Right cardiac atrium (tissue), 5 donors: Measurements from ENCODE around the gene TSSK3. TPM values are rescaled to one million over a fixed set of nuclear protein-coding genes. Genes with fewer than 3 reads are reported as not detected.

Source experiments
- ATAC-seq, 2 donors: fragments of 200-7000 bp; cut with Tn5 transposase; one replicate each; pipeline versions ENCODE4 v1.8.0 to v1.9.1; 2020; ENCODE audit warnings: moderate library complexity in 2 of 2, mild to moderate bottlenecking in 1 of 2
- DNase-seq, 3 donors: peaks; one replicate each; pipeline ENCODE4 v3.0.0-alpha.2; 2020
- H3K27ac ChIP-seq: one replicate; pipeline ENCODE4 v1.5.1; 2013; ENCODE audit warnings: mild to moderate bottlenecking, low read length, control low read depth, moderate library complexity
- H3K27me3 ChIP-seq: one replicate; pipeline ENCODE4 v1.6.1; 2013; ENCODE audit not compliant: control insufficient read depth, insufficient read depth
- H3K4me1 ChIP-seq: one replicate; pipeline ENCODE4 v1.6.1; 2013; ENCODE audit warnings: low read length; ENCODE audit not compliant: control insufficient read depth, insufficient read depth
- H3K4me3 ChIP-seq: one replicate; pipeline ENCODE4 v1.5.1; 2013; ENCODE audit warnings: low read length, control low read depth
- H3K9me3 ChIP-seq: one replicate; pipeline ENCODE4 v1.6.1; 2013; ENCODE audit warnings: low read length; ENCODE audit not compliant: control insufficient read depth
- WGBS: extraction: QIAGEN DNeasy Blood & Tissue Kit; methylation state at CpG from one replicate; pipeline ENCODE4 v1.1.7; 2013; 5-methylcytosine and 5-hydroxymethylcytosine counted together
- intact Hi-C, 4 donors: fragments of 100-400 bp; cut with DNase I; formaldehyde crosslinking; loops; one replicate each; pipeline versions ENCODE4 v1.11.0 to v1.14.0; 2022 to 2023
- long read RNA-seq, 4 donors: library from polyadenylated mRNA; unstranded; transcript quantifications; one replicate each; pipeline ENCODE4 v2.0.0, GENCODE V29; 2020 to 2021
- polyA plus RNA-seq: library from polyadenylated mRNA; stranded (reverse); fragments of 200-250 nt; gene quantifications from one replicate; pipeline ENCODE4 v1.2.3, GENCODE V29; 2013
- total RNA-seq, 4 donors: library from RNA; stranded (reverse); fragmentation: NEBNext Ultra II Directional; extraction: Animal tissue kit (Norgen Biotek cat#: 25700); gene quantifications; one replicate each; pipeline ENCODE4 v1.2.1, GENCODE V29; 2021
- donor health status: healthy with polysubstance abuse.
- donor health status: DM: no; HTN: yes; CAD: no.
- donor health status: DM: no; HTN: no; CAD: no.
- donor health status: DM: no; HTN: yes; CAD: no; lungs with severe emphysema.
- donor health status: DM: yes; HTN: yes; CAD: no.

The TSSK3 gene
- total RNA-seq, result 1 to 10 TPM; 1.1 to 2.7 (median 1.8) TPM
- polyA plus RNA-seq, result 1.5 TPM
- long read RNA-seq, donor 1, result 0 reads
- long read RNA-seq, donor 2, result 0 reads
- long read RNA-seq, donor 3, result 0 reads
- long read RNA-seq, donor 4, result 0 reads

- Histone ChIP-seq H3K9me3 (no peaks in the 10 kb centered on the region), H3K4me1 (no peaks in the 10 kb centered on the region), H3K27ac (no peak within 1 kb of the TSS), H3K4me3 (peak within 1 kb of the TSS; percentile 4), H3K27me3 (no peaks in the 10 kb centered on the region)
- WGBS, result 48% methylated on average over 17 of the region's 17 CpGs
- intact Hi-C loops, result no loop called here
- DNase-seq, result no peak
- ATAC-seq, result peak; percentile 20 to 29
These were observed at the start of gene TSSK3, which contains the start of gene FAM229A for GRCh38 chr1:32362474-32363313. TSS of gene TSSK3 (plus strand) at chr1:32362539. CDS start at chr1:32362702, 163 bp downstream. TSS of gene FAM229A (minus strand) at chr1:32362485. CDS start at chr1:32362091, 394 bp downstream.

GRCh38 chr1:32316903-32317277 lies 45.4 kb upstream of the TSSK3 start:
- H3K27ac ChIP-seq, result no peak overlapping the region
- intact Hi-C loops, result loop anchor here in 1 of 4 donors (5.0 kb wide), 1 partner anchor 90 kb away; no protein-coding TSS in a partner anchor
- no peaks in the 10 kb centered on the region for H3K9me3 ChIP-seq
- H3K4me3 ChIP-seq, result no peak overlapping the region
- ATAC-seq (no peak), DNase-seq (no peak)
- WGBS, result 67% methylated on average over 3 of the region's 3 CpGs
- peaks cover 2% of the 10 kb centered on the region for H3K4me1 ChIP-seq
- no peaks in the 10 kb centered on the region for H3K27me3 ChIP-seq

GRCh38 chr1:32318127-32318869 lies 44.0 kb upstream of the TSSK3 start:
- Histone ChIP-seq H3K4me3 (no peak overlapping the region), H3K9me3 (no peaks in the 10 kb centered on the region), H3K27me3 (no peaks in the 10 kb centered on the region), H3K27ac (no peak overlapping the region), H3K4me1 (peaks cover 2% of the 10 kb centered on the region)
- ATAC-seq, result no peak
- intact Hi-C loops, result loop anchor here in 1 of 4 donors (5.0 kb wide), 1 partner anchor 91 kb away; no protein-coding TSS in a partner anchor
- WGBS, result 96% methylated on average over 10 of the region's 10 CpGs
- no peak for DNase-seq

GRCh38 chr1:32321712-32322291 lies 40.5 kb upstream of the TSSK3 start:
- Histone ChIP-seq H3K27ac (no peak overlapping the region), H3K9me3 (no peaks in the 10 kb centered on the region), H3K27me3 (no peaks in the 10 kb centered on the region), H3K4me3 (no peak overlapping the region), H3K4me1 (peaks cover 2% of the 10 kb centered on the region)
- ATAC-seq, result peak; percentile 54 to 58
- 48% methylated on average over 5 of the region's 5 CpGs for WGBS
- DNase-seq, result peak in 1 of 3 donors; percentile 60
- intact Hi-C loops, result no loop called here

- H3K9me3 ChIP-seq, result no peaks in the 10 kb centered on the region
These were observed 35.1 kb upstream of the TSSK3 start for GRCh38 chr1:32327204-32327603.

GRCh38 chr1:32329931-32330466 lies 32.3 kb upstream of the TSSK3 start:
- Histone ChIP-seq H3K4me1 (no peaks in the 10 kb centered on the region), H3K27ac (no peak overlapping the region), H3K4me3 (no peak overlapping the region), H3K9me3 (no peaks in the 10 kb centered on the region), H3K27me3 (no peaks in the 10 kb centered on the region)
- WGBS, result 88% methylated on average over 4 of the region's 4 CpGs
- DNase-seq, result no peak
- no peak for ATAC-seq
- intact Hi-C loops, result loop anchor here in 1 of 4 donors (10.0 kb wide), 1 partner anchor 115 kb away; no protein-coding TSS in a partner anchor

More at GRCh38 chr1:32327204-32327603, 35.1 kb upstream of the TSSK3 start:
- intact Hi-C loops, result no loop called here
- H3K4me3 ChIP-seq, result no peak overlapping the region
- H3K27ac ChIP-seq, result no peak overlapping the region
- peak in 1 of 2 donors; percentile 25 for ATAC-seq
- no peaks in the 10 kb centered on the region for H3K4me1 ChIP-seq
- 93% methylated on average over 11 of the region's 11 CpGs for WGBS
- H3K27me3 ChIP-seq, result no peaks in the 10 kb centered on the region
- DNase-seq, result no peak

- no peak for ATAC-seq
- H3K27me3 ChIP-seq, result no peaks in the 10 kb centered on the region
- intact Hi-C loops, result loop anchor here in 1 of 4 donors (10.0 kb wide), 1 partner anchor 116 kb away; no protein-coding TSS in a partner anchor
- no peaks in the 10 kb centered on the region for H3K4me1 ChIP-seq
- WGBS, result 88% methylated on average over 12 of the region's 12 CpGs
- no peaks in the 10 kb centered on the region for H3K9me3 ChIP-seq
- no peak overlapping the region for H3K27ac ChIP-seq
- no peak overlapping the region for H3K4me3 ChIP-seq
- no peak for DNase-seq
These were observed 31.7 kb upstream of the TSSK3 start for GRCh38 chr1:32330558-32331151.

- intact Hi-C loops, result loop anchor here in 1 of 4 donors (10.0 kb wide), 1 partner anchor 117 kb away; no protein-coding TSS in a partner anchor
- Histone ChIP-seq H3K27me3 (no peaks in the 10 kb centered on the region), H3K4me3 (no peak overlapping the region), H3K4me1 (no peaks in the 10 kb centered on the region), H3K27ac (no peak overlapping the region), H3K9me3 (no peaks in the 10 kb centered on the region)
- 87% methylated on average over 12 of the region's 12 CpGs for WGBS
- no peak for ATAC-seq
- peak in 1 of 3 donors; percentile 22 for DNase-seq
These were observed 30.8 kb upstream of the TSSK3 start for GRCh38 chr1:32331549-32331948.

GRCh38 chr1:32332290-32333079 lies 29.9 kb upstream of the TSSK3 start:
- Histone ChIP-seq H3K27me3 (no peaks in the 10 kb centered on the region), H3K9me3 (no peaks in the 10 kb centered on the region), H3K4me1 (peaks cover under 1% of the 10 kb centered on the region), H3K4me3 (no peak overlapping the region), H3K27ac (no peak overlapping the region)
- no peak for ATAC-seq
- DNase-seq, result peak in 1 of 3 donors; percentile 42
- intact Hi-C loops, result loop anchor here in 1 of 4 donors (10.0 kb wide), 1 partner anchor 118 kb away; no protein-coding TSS in a partner anchor
- 81% methylated on average over 3 of the region's 3 CpGs for WGBS
